Stimulated activated CD8-positive, alpha-beta memory T cell treated with anti-CD3 and anti-CD28 coated beads, Interleukin-15, amount 100 ng/mL, for 4 hours (primary cell): ENCODE data around the gene GRAMD4.

Source experiments
- DNase-seq, 2 donors: peaks; one replicate each; pipeline ENCODE4 v3.0.0-alpha.2; 2020; ENCODE audit warnings: low read depth in 2 of 2

Gene GRAMD4

GRCh38 chr22:46688949-46689348 is 68.8 kb downstream of the GRAMD4 start:
- DNase-seq, result no peak

- no peak for DNase-seq
Measured at GRCh38 chr22:46690146-46690545, 70.0 kb downstream of the GRAMD4 start.

- DNase-seq, result no peak
Measured at GRCh38 chr22:46691571-46691970, 71.4 kb downstream of the GRAMD4 start.

GRCh38 chr22:46693634-46694415 is 73.6 kb downstream of the GRAMD4 start:
- no peak for DNase-seq

GRCh38 chr22:46694416-46695170 is 74.4 kb downstream of the GRAMD4 start:
- DNase-seq, result no peak

- no peak for DNase-seq
Measured at GRCh38 chr22:46695346-46696228, 75.4 kb downstream of the GRAMD4 start.

- DNase-seq, result no peak
Measured at GRCh38 chr22:46696229-46696518, 76.0 kb downstream of the GRAMD4 start.

- DNase-seq, result no peak
Measured at GRCh38 chr22:46696614-46697013, 76.4 kb downstream of the GRAMD4 start.

- no peak for DNase-seq
Measured at GRCh38 chr22:46697811-46698515, 77.8 kb downstream of the GRAMD4 start.

- DNase-seq, result no peak
Measured at GRCh38 chr22:46699091-46699490, 78.9 kb downstream of the GRAMD4 start.

GRCh38 chr22:46701262-46701661 is 81.1 kb downstream of the GRAMD4 start:
- DNase-seq, result no peak

- no peak for DNase-seq
Measured at GRCh38 chr22:46703171-46703995, 83.2 kb downstream of the GRAMD4 start.

GRCh38 chr22:46703996-46704370 is 83.8 kb downstream of the GRAMD4 start:
- DNase-seq, result no peak

GRCh38 chr22:46706060-46706459 is 85.9 kb downstream of the GRAMD4 start:
- DNase-seq, result no peak

- DNase-seq, result no peak
Measured at GRCh38 chr22:46707305-46707704, 87.1 kb downstream of the GRAMD4 start.

- no peak for DNase-seq
Measured at GRCh38 chr22:46707827-46708570, 87.8 kb downstream of the GRAMD4 start.

- no peak for DNase-seq
Measured at GRCh38 chr22:46708766-46709330, 88.7 kb downstream of the GRAMD4 start.

GRCh38 chr22:46710806-46711205 is 90.6 kb downstream of the GRAMD4 start:
- no peak for DNase-seq

- no peak for DNase-seq
Measured at GRCh38 chr22:46712288-46712687, 92.1 kb downstream of the GRAMD4 start.

- DNase-seq, result no peak
Measured at GRCh38 chr22:46714550-46714949, 94.4 kb downstream of the GRAMD4 start.
